Fibroblast of lung (primary cell): Measurements from ENCODE around the gene UST.

Experiments used
- CTCF ChIP-seq, 2 donors: IDR thresholded peaks in 1 of 2; conservative IDR thresholded peaks in 1 of 2; 1 replicate in 1 of 2; 2 replicates in 1 of 2; pipeline ENCODE4 v1.5.1; 2011 to 2012; ENCODE audit warnings: low read length in 2 of 2, control low read depth in 1 of 2, inconsistent platforms in 1 of 2, low read depth in 1 of 2, mild to moderate bottlenecking in 1 of 2
- EZH2 ChIP-seq: IDR thresholded peaks from 2 replicates; pipeline ENCODE4 v1.5.1; 2012; ENCODE audit warnings: low read length, control low read depth, mild to moderate bottlenecking; ENCODE audit errors: missing control alignments

GRCh38 chr6:149027484-149027883, 280.7 kb downstream of the UST start:
- TF ChIP-seq CTCF (conservative IDR thresholded peaks at IDR 0.05 in 1 of 2, IDR thresholded peaks at IDR 0.05 in 1 of 2; ENCODE audit: low read depth in 1 of 2, low read length in 2 of 2) (no peak), EZH2 (no peak)
